Parathyroid adenoma (tissue), 2 donors: Measurements from ENCODE around the gene COX7A2L.

Source experiments
- H2AFZ ChIP-seq: fragments of 300-600 bp; sonication (generic); one replicate; pipeline ENCODE4 v1.7.0; 2017; ENCODE audit warnings: antibody characterized with exemption, mild to moderate bottlenecking
- H3K27ac ChIP-seq: fragments of 300-600 bp; sonication (generic); one replicate; pipeline ENCODE4 v1.7.0; 2017
- H3K27me3 ChIP-seq: fragments of 300-600 bp; sonication (generic); one replicate; pipeline ENCODE4 v1.7.0; 2017; ENCODE audit warnings: low read length; ENCODE audit not compliant: control insufficient read depth, insufficient read depth
- H3K36me3 ChIP-seq: fragments of 300-600 bp; sonication (generic); one replicate; pipeline ENCODE4 v1.7.0; 2017; ENCODE audit warnings: low read length; ENCODE audit not compliant: control insufficient read depth, insufficient read depth
- H3K4me1 ChIP-seq: fragments of 300-600 bp; sonication (generic); one replicate; pipeline ENCODE4 v1.7.0; 2017; ENCODE audit warnings: control low read depth
- H3K4me2 ChIP-seq: fragments of 300-600 bp; sonication (generic); one replicate; pipeline ENCODE4 v1.7.0; 2017; ENCODE audit warnings: low read length
- H3K4me3 ChIP-seq: fragments of 300-600 bp; sonication (generic); one replicate; pipeline ENCODE4 v1.7.0; 2017; ENCODE audit warnings: low read depth, low read length
- H3K79me2 ChIP-seq: fragments of 300-600 bp; sonication (generic); one replicate; pipeline ENCODE4 v1.7.0; 2017; ENCODE audit warnings: control low read depth
- H3K9ac ChIP-seq: fragments of 300-600 bp; sonication (generic); one replicate; pipeline ENCODE4 v1.7.0; 2017; ENCODE audit warnings: mild to moderate bottlenecking
- H3K9me3 ChIP-seq: fragments of 300-600 bp; sonication (generic); one replicate; pipeline ENCODE4 v1.7.0; 2017; ENCODE audit warnings: low read length; ENCODE audit not compliant: control insufficient read depth
- TF ChIP-seq, protein P1 (sequence below): fragments of 300-600 bp; sonication (generic); IDR thresholded peaks from one replicate; pipeline ENCODE4 v1.7.0; 2017; ENCODE audit warnings: antibody characterized with exemption, mild to moderate bottlenecking
- donor health status: primary hyperparathyroidism.

COX7A2L gene

DNA sequence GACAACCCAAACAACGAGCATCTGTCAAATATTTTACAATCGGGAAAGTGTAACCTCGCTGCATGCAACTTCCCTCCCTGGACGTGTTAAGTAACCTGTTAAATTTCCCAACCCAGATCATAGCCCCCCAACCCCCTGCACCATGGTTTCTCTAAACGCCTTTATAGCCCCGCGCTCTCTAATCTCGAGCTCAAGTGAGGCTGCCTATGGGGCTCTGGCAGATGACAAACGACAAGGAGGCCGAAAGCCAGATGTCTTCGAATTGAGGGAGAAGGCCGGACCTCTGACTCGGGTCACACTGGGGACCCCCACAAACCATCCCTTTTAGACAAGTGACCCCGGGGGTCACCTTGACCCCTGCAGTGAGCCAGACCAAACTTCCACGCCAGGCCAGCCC is 526 bp downstream of the COX7A2L start:
- Histone ChIP-seq H3K4me3 (peak overlapping the region; percentile 98), H3K4me1 (peaks cover 10% of the 10 kb centered on the region), H3K9me3 (no peaks in the 10 kb centered on the region), H3K4me2 (peak overlapping the region; percentile 86), H3K27ac (peak overlapping the region; percentile 95), H3K27me3 (no peaks in the 10 kb centered on the region), H2AFZ (peak overlapping the region; percentile 84), H3K36me3 (no peaks in the 10 kb centered on the region), H3K79me2 (peaks cover 46% of the 10 kb centered on the region), H3K9ac (peak overlapping the region; percentile 61)
- TF ChIP-seq, protein P1, sequence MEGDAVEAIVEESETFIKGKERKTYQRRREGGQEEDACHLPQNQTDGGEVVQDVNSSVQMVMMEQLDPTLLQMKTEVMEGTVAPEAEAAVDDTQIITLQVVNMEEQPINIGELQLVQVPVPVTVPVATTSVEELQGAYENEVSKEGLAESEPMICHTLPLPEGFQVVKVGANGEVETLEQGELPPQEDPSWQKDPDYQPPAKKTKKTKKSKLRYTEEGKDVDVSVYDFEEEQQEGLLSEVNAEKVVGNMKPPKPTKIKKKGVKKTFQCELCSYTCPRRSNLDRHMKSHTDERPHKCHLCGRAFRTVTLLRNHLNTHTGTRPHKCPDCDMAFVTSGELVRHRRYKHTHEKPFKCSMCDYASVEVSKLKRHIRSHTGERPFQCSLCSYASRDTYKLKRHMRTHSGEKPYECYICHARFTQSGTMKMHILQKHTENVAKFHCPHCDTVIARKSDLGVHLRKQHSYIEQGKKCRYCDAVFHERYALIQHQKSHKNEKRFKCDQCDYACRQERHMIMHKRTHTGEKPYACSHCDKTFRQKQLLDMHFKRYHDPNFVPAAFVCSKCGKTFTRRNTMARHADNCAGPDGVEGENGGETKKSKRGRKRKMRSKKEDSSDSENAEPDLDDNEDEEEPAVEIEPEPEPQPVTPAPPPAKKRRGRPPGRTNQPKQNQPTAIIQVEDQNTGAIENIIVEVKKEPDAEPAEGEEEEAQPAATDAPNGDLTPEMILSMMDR, result no peak

DNA sequence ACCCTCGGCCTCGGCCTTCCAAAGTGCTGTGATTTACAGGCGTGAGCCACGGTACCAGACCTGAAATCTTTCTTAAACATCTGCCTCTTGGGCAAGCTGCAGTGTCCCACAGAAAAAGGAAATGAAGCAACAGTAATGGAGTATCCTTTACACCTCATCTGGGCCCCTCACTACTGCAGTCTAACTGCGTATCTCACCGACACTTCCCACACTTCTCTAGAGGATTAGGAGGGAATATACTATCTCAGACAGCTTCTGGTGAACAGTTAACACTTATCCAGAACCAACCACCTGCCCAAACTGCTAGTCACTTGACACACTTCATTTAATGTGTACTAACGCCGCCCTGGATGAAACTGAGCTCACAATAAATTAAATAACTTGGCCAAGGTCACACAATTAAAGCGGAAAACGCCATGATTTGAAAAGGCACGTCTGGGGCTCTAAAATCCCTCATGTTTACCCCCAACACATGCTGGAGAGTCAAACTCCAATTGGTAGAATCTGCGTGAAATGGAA is 993 bp downstream of the COX7A2L start:
- Histone ChIP-seq H3K27me3 (no peaks in the 10 kb centered on the region), H3K36me3 (no peaks in the 10 kb centered on the region), H3K79me2 (peaks cover 49% of the 10 kb centered on the region), H3K4me2 (peak overlapping the region; percentile 86), H3K4me1 (peaks cover 10% of the 10 kb centered on the region), H3K27ac (peak overlapping the region; percentile 95), H2AFZ (peak overlapping the region; percentile 22), H3K9me3 (no peaks in the 10 kb centered on the region), H3K4me3 (peak overlapping the region; percentile 98), H3K9ac (peak overlapping the region; percentile 61)
- TF ChIP-seq, protein P1, result no peak

DNA sequence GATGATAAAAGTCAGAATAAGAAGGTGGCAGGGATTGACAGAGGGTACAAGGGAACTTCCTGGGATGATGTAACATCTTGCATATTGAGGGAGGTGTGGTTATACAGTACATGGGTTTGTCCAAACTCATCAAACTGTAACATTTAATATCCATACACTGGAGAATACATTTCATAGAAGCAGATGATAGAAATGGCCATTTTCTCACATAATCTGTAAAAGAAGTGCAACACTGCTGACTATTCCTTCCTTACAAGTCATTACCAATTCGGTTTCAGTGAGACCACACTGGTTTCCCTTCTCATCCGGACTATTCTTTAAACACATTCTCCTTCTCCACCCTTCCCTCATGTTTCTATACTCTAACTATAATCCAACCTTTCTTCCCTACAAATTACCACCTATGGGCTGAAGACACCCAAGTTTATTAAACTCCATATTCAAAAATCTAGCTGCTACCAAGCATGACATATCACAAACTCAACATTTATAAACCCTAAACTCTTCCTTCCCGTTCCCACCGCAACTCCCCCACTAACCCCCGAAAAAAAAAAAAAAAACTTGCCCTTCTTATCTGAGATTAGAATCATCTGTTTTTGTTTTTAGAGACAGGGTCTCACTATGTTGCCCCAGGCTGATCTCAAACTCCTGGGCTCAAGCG is 1.6 kb downstream of the COX7A2L start:
- H3K9ac ChIP-seq, result peak overlapping the region; percentile 61
- H3K27ac ChIP-seq, result peak overlapping the region; percentile 95
- H3K36me3 ChIP-seq, result no peaks in the 10 kb centered on the region
- no peaks in the 10 kb centered on the region for H3K27me3 ChIP-seq
- peak overlapping the region; percentile 22 for H2AFZ ChIP-seq
- H3K4me2 ChIP-seq, result peak overlapping the region; percentile 86
- no peaks in the 10 kb centered on the region for H3K9me3 ChIP-seq
- H3K79me2 ChIP-seq, result peaks cover 55% of the 10 kb centered on the region
- TF ChIP-seq, protein P1, result no peak
- H3K4me3 ChIP-seq, result peak overlapping the region; percentile 98
- H3K4me1 ChIP-seq, result peaks cover 10% of the 10 kb centered on the region

DNA sequence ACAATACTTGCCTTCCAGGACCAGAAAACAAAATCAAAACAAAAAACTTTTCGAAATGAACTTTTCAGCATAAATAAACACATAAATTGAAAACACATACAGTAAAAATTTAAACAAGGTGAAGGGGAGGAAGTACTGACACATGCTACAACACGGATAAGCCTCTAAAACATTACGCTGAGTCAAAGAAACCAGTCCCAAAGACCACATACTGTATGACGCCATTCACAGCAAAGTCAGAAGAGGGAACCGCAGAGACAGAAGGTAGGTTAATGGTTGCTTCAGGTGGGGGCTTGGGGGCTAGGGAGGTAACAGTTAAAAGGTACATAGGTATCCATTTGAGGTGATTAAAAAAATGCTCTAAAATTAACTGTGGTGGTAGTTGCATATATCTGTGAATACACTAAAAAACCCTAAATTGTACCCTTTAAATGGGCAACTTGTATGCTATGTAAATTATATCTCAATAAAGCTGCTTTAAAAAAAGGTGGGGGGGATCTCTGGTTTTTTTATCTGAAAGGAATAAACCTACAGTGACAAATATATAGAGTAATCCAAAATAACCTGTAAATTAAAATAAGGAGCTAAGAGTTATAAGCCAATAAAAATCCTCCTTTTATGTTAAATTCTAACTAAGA is 7.1 kb downstream of the COX7A2L start:
- H2AFZ ChIP-seq, result no peak overlapping the region
- H3K9ac ChIP-seq, result no peak overlapping the region
- H3K36me3 ChIP-seq, result no peaks in the 10 kb centered on the region
- H3K4me2 ChIP-seq, result no peak overlapping the region
- H3K4me3 ChIP-seq, result no peak overlapping the region
- peaks cover under 1% of the 10 kb centered on the region for H3K4me1 ChIP-seq
- H3K27me3 ChIP-seq, result no peaks in the 10 kb centered on the region
- no peaks in the 10 kb centered on the region for H3K9me3 ChIP-seq
- TF ChIP-seq, protein P1, result no peak
- H3K27ac ChIP-seq, result no peak overlapping the region
- H3K79me2 ChIP-seq, result peaks cover 40% of the 10 kb centered on the region
